Body of pancreas (tissue), 4 donors: ENCODE measurements around the gene RGP1. TPM values are rescaled to one million over a fixed set of nuclear protein-coding genes. Genes with fewer than 3 reads are reported as not detected.

Experiments used
- ATAC-seq: fragments of 150-250 bp; one replicate; pipeline ENCODE4 v1.9.1; 2016
- DNase-seq, 4 donors: peaks; one replicate each; pipeline ENCODE4 v3.0.0-alpha.2; 2019
- H3K27ac ChIP-seq, 4 donors: fragments of 200-600 bp; sonication (generic); 1 replicate in 3 of 4; 2 replicates in 1 of 4; pipeline versions ENCODE4 v1.5.1 to v1.6.1; 2016 to 2019; ENCODE audit warnings: mild to moderate bottlenecking in 1 of 4, mixed read lengths in 1 of 4, moderate library complexity in 1 of 4
- H3K27me3 ChIP-seq, 2 donors: fragments of 200-600 bp; sonication (generic); one replicate each; pipeline ENCODE4 v1.6.0; 2016; ENCODE audit warnings: mild to moderate bottlenecking in 1 of 2
- H3K36me3 ChIP-seq, 2 donors: fragments of 200-600 bp; sonication (generic); replicated peaks in 1 of 2; 2 replicates each; pipeline ENCODE4 v1.5.1; 2016; ENCODE audit warnings: low read depth in 2 of 2; ENCODE audit not compliant: insufficient read depth in 1 of 2
- H3K4me1 ChIP-seq: fragments of 200-600 bp; sonication (generic); one replicate; pipeline ENCODE4 v1.6.0; 2016
- H3K4me3 ChIP-seq, 2 donors: fragments of 200-600 bp; sonication (generic); 1 replicate in 1 of 2; 2 replicates in 1 of 2; pipeline ENCODE4 v1.5.1; 2016 to 2019
- H3K9me3 ChIP-seq, 3 donors: fragments of 200-600 bp; sonication (generic); 1 replicate in 2 of 3; 2 replicates in 1 of 3; pipeline ENCODE4 v1.5.1; 2016
- CTCF ChIP-seq, 7 experiments: fragments of 450-650 bp in 4 of 7; fragments of 200-600 bp in 3 of 7; sonication (generic) in 3 of 7; IDR thresholded peaks; one replicate each; pipeline ENCODE4 v1.5.1; 2016 to 2019; ENCODE audit warnings: antibody characterized with exemption in 7 of 7
- POLR2A ChIP-seq, 3 donors: fragments of 450-650 bp; IDR thresholded peaks; one replicate each; pipeline ENCODE4 v1.6.1; 2016; ENCODE audit warnings: antibody characterized with exemption in 3 of 3, mild to moderate bottlenecking in 2 of 3
- WGBS, 2 donors: methylation state at CpG; one replicate each; pipeline ENCODE4 v1.1.5; 2017; 5-methylcytosine and 5-hydroxymethylcytosine counted together
- intact Hi-C: fragments of 100-400 bp; cut with DNase I; formaldehyde crosslinking; loops from one replicate; pipeline ENCODE4 v1.15.1; 2023
- total RNA-seq, 2 donors: library from RNA; depleted of rRNA; stranded (reverse); fragments of >200 nt; gene quantifications; one replicate each; pipeline ENCODE4 v1.1.0, GENCODE V29; 2016

RGP1 gene
- total RNA-seq, 2 donors from 2014 or later: 15.3 to 18.1 TPM

- DNase-seq (no peak), ATAC-seq (no peak)
- Histone ChIP-seq H3K27me3 (no peaks in the 10 kb centered on the region), H3K36me3 (peaks cover 0 to 8% of the 10 kb centered on the region in 2 donors), H3K27ac (peak overlapping the region; percentile 26 to 97 (median 93)), H3K4me1 (peaks cover 36% of the 10 kb centered on the region), H3K9me3 (no peaks in the 10 kb centered on the region), H3K4me3 (no peak overlapping the region)
- intact Hi-C loops: no loop called here
- TF ChIP-seq POLR2A (IDR thresholded peaks at IDR 0.05) (no peak), CTCF (IDR thresholded peaks at IDR 0.05) (no peak)
Observed at GRCh38 chr9:35757892-35758275, 8.8 kb downstream of the RGP1 start.

- ATAC-seq: no peak
- H3K4me3 ChIP-seq: no peak overlapping the region
- no peak for DNase-seq
- no peak for TF ChIP-seq CTCF (IDR thresholded peaks at IDR 0.05)
- TF ChIP-seq POLR2A (IDR thresholded peaks at IDR 0.05): no peak
- H3K27me3 ChIP-seq: no peaks in the 10 kb centered on the region
- H3K36me3 ChIP-seq: peaks cover 0 to 5% of the 10 kb centered on the region in 2 donors
- H3K27ac ChIP-seq: peak overlapping the region in 3 of 4 donors; percentile 90 to 97 (median 96)
- intact Hi-C loops: no loop called here
- peaks cover 36% of the 10 kb centered on the region for H3K4me1 ChIP-seq
- 46 to 60% methylated on average over 3 of the region's 3 CpGs for WGBS, 2 donors
- no peaks in the 10 kb centered on the region for H3K9me3 ChIP-seq
Observed at GRCh38 chr9:35758475-35759050, 9.5 kb downstream of the RGP1 start.

GRCh38 chr9:35759795-35760194, 10.7 kb downstream of the RGP1 start:
- Histone ChIP-seq H3K27ac (peak overlapping the region in 1 of 4 donors; percentile 15), H3K27me3 (no peaks in the 10 kb centered on the region), H3K9me3 (no peaks in the 10 kb centered on the region), H3K4me3 (no peak overlapping the region), H3K36me3 (no peaks in the 10 kb centered on the region), H3K4me1 (peaks cover 36% of the 10 kb centered on the region)
- intact Hi-C loops: no loop called here
- WGBS, 2 donors: 79 to 82% methylated on average over 4 of the region's 4 CpGs
- no peak for ATAC-seq
- no peak for DNase-seq
- no peak for TF ChIP-seq POLR2A (IDR thresholded peaks at IDR 0.05)
- no peak for TF ChIP-seq CTCF (IDR thresholded peaks at IDR 0.05)

- ATAC-seq: no peak
Observed at GRCh38 chr9:35760651-35761050, 11.6 kb downstream of the RGP1 start.

More at GRCh38 chr9:35760651-35761050, 11.6 kb downstream of the RGP1 start:
- Histone ChIP-seq H3K27me3 (no peaks in the 10 kb centered on the region), H3K36me3 (no peaks in the 10 kb centered on the region), H3K4me1 (peaks cover 36% of the 10 kb centered on the region), H3K9me3 (no peaks in the 10 kb centered on the region), H3K4me3 (no peak overlapping the region), H3K27ac (peak overlapping the region in 2 of 4 donors; percentile 8 to 15)
- 41 to 59% methylated on average over 2 of the region's 2 CpGs for WGBS, 2 donors
- peak in 3 of 4 donors; percentile 49 to 68 (median 60) for DNase-seq
- TF ChIP-seq POLR2A (IDR thresholded peaks at IDR 0.05) (peak in 1 of 3 donors; percentile 13), CTCF (IDR thresholded peaks at IDR 0.05) (no peak)
- intact Hi-C loops: no loop called here
